ENCODE results near the gene ARL5A.

The ARL5A gene

DNA sequence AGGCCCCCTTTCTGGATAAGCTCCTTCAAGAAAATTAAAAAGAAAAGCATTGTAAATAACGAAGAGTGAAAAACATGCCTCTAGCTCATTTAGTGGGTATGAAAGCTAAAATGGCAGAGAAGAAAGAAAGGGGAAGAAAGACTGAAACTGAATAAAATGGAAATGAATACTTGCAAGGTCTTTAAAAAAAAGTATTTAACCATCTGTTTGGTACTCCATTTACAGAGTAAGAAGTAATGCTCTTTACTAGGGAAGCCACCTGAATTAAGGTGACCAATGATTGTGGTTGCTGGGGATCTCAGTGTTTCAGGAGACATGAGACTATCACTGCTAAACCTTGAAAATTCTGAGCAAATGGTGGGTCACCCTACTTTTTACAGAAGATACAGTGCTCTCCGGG lies 17.7 kb upstream of the ARL5A start:
- no peaks in the 10 kb centered on the region for H3K36me3 Mint-ChIP-seq (ENCODE audit: low read depth)
- H3K27me3 Mint-ChIP-seq, result peaks cover 4% of the 10 kb centered on the region

DNA sequence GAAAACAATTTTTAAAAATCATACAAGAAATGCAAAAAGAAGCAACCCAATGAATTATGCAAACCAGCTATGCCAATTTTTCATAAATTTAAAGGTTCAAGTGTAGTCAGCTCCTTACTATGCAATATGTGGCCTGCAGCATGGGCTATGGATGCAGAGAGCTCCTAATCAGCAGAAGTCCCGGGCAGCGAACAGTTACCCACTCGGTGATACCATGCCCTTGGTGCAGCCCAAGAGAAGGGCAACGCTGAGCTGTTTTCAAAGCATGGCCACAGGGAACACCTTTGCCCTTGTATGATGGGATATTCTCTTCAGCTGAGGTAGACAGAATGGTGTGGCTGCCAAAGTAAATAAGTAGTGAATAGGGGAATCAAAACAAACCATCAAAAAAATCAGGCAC lies 17.3 kb upstream of the ARL5A start:
- Mint-ChIP-seq H3K9me3 (no peaks in the 10 kb centered on the region), H3K4me1 (ENCODE audit: low read depth) (no peaks in the 10 kb centered on the region), H3K27me3 (peaks cover 4% of the 10 kb centered on the region), H3K27ac (no peak overlapping the region), H3K4me3 (no peak overlapping the region), H3K36me3 (ENCODE audit: low read depth) (no peaks in the 10 kb centered on the region)
- DNase-seq, result no peak

More for the DNA sequence above, 17.7 kb upstream of the ARL5A start:
- no peaks in the 10 kb centered on the region for H3K9me3 Mint-ChIP-seq
- no peaks in the 10 kb centered on the region for H3K4me1 Mint-ChIP-seq (ENCODE audit: low read depth)
- DNase-seq, result no peak
- no peak overlapping the region for H3K27ac Mint-ChIP-seq
- H3K4me3 Mint-ChIP-seq, result no peak overlapping the region

DNA sequence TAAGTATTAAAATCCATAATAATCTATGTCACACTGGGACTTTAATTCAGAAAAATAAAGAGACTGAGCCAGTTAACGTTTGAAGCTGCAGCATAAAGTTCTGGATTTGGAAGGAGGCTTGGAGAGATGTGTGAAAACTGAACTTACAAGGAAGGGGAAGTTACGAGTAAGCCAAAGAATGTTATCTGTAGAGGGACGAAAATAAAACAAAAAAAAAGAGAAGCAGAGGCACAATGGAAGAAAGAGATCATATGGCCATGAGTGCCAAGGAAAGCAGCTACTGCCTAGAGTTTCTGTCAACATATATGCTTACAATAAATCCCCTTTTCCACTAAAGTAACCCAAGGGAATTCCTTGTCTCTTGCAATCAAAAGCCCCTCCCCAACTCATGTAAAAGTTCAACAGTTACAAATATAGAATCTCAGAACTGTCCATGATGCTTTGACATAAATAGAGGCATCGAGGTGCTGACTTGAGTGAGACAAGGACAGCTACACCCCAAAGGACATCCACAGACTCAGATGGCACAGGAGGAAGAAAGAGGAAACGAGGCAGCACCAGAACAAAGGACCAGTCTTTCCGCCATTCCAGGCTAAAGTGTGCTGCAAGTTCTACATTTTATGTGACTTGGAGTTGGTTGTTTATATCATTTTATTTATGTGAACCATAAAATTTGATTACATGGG lies 16.1 kb upstream of the ARL5A start:
- peaks cover 4% of the 10 kb centered on the region for H3K27me3 Mint-ChIP-seq
- H3K4me3 Mint-ChIP-seq, result no peak overlapping the region
- no peaks in the 10 kb centered on the region for H3K36me3 Mint-ChIP-seq (ENCODE audit: low read depth)
- H3K9me3 Mint-ChIP-seq, result no peaks in the 10 kb centered on the region
- no peak for DNase-seq
- no peak overlapping the region for H3K27ac Mint-ChIP-seq
- peaks cover 2% of the 10 kb centered on the region for H3K4me1 Mint-ChIP-seq (ENCODE audit: low read depth)

DNA sequence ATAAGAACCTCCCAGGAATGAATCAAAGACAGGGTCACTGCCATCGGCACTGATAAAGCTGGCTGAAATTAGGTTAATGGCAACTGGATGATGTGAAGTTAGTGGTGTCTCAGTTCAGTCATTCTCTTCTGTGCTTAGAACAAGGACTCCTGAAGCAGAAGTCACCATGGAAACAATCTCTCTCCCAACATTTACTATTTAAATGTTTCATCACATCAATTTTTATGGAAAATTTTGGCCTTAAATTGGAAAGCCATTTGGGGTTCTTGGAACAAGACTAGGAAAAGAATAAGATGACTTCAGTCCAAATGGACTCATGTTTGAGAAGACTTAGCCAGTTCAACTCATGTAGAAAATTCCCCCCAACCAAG lies 15.5 kb upstream of the ARL5A start:
- peaks cover 2% of the 10 kb centered on the region for H3K4me1 Mint-ChIP-seq (ENCODE audit: low read depth)
- DNase-seq, result no peak
- H3K4me3 Mint-ChIP-seq, result no peak overlapping the region
- H3K36me3 Mint-ChIP-seq (ENCODE audit: low read depth), result no peaks in the 10 kb centered on the region
- H3K27ac Mint-ChIP-seq, result no peak overlapping the region
- H3K27me3 Mint-ChIP-seq, result peaks cover 6% of the 10 kb centered on the region
- no peaks in the 10 kb centered on the region for H3K9me3 Mint-ChIP-seq

DNA sequence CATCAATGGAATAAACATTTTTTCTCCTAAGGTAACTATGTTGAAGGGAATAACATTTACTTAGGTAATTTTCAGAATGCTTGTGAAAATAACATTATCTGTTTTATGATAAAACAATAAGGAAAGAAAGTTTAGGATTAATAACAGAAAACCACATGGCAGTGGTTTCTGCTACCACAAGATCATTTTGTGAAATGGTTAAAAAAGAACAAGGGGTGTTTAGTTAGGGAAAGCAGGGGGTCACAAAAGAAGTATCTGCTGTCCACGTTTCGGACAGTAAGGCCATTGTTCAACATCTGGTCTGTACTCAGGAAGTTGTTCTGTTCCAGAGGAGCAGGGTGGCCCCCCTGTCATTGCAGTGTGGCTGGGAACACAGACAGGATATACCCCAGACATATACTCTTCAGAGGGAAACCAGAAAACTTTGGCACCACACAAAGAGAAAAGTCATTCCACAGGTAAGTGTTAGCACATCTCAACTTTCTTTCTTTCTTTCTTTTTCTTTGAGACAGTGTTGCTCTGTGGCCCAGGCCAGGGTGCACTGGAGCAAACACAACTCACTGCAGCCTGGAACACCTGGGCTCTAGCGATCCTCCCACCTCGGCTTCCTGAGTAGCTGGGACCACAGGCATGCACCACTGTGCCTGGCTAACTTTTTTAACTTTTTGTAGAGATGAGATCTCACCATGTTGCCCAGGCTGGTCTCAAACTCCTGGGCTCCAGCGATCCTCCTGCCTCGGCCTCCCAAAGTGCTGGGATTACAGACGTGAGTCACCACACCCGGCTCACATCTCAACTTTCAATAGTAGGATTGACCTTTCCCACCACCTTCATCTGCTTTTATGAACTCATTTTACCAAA lies 14.8 kb upstream of the ARL5A start:
- Mint-ChIP-seq H3K4me1 (ENCODE audit: low read depth) (peaks cover 2% of the 10 kb centered on the region), H3K36me3 (ENCODE audit: low read depth) (no peaks in the 10 kb centered on the region), H3K9me3 (no peaks in the 10 kb centered on the region), H3K27ac (no peak overlapping the region), H3K27me3 (peaks cover 6% of the 10 kb centered on the region), H3K4me3 (no peak overlapping the region)
- DNase-seq, result no peak

DNA sequence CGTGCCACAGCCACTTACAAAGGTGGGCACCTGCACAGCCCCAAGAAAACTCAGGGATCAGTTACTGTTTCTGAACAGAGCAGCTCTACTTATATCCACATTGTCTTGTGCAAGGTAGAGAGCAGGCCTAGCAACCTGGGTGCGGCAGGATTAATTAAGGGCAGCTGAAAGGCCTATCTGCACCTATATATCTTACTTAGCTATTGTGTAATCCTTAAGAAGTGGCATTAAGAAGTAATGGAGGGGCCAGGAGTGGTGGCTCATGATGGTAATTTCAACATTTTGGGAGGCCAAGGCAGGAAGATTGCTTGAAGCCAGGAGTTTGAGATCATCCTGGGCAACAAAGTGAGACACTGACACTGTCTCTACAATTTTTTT lies 12.8 kb upstream of the ARL5A start:
- H3K9me3 Mint-ChIP-seq, result no peaks in the 10 kb centered on the region
- H3K27me3 Mint-ChIP-seq, result peaks cover 3% of the 10 kb centered on the region
- H3K27ac Mint-ChIP-seq, result no peak overlapping the region
- peaks cover 2% of the 10 kb centered on the region for H3K4me1 Mint-ChIP-seq (ENCODE audit: low read depth)
- DNase-seq, result no peak
- H3K4me3 Mint-ChIP-seq, result no peak overlapping the region
- no peaks in the 10 kb centered on the region for H3K36me3 Mint-ChIP-seq (ENCODE audit: low read depth)

DNA sequence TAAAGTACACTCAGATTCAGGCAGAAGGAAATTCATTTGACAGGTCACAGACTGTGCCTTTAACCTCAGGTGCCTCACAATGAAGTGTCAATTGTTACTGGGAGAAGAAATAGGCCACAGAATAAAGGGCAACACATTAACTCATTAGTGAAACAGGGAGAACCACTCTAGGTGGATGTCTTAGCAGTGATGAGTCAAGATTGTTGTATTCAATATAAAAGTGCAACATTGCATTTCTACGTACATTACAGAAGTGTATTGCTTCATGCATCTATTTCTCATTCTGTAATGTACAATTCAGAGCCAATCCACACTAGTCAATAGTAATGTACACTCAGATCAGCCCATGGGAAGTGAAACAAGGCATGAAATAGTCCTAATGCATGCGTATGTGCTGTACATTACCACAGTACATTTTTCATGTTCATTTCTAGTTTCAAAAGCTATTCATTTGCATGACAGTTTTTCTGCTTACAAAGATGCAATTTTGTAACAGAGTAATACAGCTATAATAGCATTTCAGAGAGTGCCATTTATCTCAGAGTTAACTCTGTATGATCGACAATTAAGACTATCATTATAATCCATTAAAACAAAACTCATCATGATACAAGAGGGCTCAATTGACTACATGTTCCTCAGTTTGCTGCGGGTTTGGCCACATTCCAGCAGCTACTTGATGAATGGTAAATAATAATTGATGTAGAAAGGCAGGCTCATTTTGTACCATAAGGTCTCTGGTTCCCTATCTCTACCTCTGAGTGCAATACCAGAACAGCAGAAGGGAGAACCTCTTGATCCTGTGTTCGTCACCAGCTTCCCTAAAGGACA lies 12.2 kb upstream of the ARL5A start:
- H3K4me1 Mint-ChIP-seq (ENCODE audit: low read depth), result peaks cover 4% of the 10 kb centered on the region
- peaks cover 3% of the 10 kb centered on the region for H3K27me3 Mint-ChIP-seq
- no peaks in the 10 kb centered on the region for H3K36me3 Mint-ChIP-seq (ENCODE audit: low read depth)
- H3K4me3 Mint-ChIP-seq, result no peak overlapping the region
- H3K27ac Mint-ChIP-seq, result no peak overlapping the region
- DNase-seq, result no peak
- no peaks in the 10 kb centered on the region for H3K9me3 Mint-ChIP-seq

DNA sequence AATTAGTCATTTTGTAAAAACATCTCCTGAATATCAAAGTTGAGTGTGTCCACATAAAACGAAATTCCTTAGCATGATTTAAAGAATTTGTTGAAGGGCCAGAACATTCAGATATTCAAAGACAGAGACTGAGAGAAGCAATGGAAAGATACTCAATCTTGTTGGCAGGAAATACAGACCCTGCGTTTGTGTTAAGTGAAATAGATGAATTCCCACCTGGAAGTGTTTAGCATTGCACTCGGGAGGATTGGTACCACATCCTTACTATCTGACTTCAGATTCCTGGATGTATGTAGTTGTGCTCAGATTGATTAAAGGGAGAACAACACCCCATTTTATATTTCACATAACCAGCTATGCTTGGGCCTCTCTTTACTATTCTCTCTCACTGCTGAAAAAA lies 9.7 kb upstream of the ARL5A start:
- no peak for DNase-seq
- no peaks in the 10 kb centered on the region for H3K9me3 Mint-ChIP-seq
- H3K27me3 Mint-ChIP-seq, result peaks cover 3% of the 10 kb centered on the region
- no peak overlapping the region for H3K4me3 Mint-ChIP-seq
- H3K4me1 Mint-ChIP-seq (ENCODE audit: low read depth), result peaks cover 4% of the 10 kb centered on the region
- H3K36me3 Mint-ChIP-seq (ENCODE audit: low read depth), result no peaks in the 10 kb centered on the region
- H3K27ac Mint-ChIP-seq, result no peak overlapping the region

DNA sequence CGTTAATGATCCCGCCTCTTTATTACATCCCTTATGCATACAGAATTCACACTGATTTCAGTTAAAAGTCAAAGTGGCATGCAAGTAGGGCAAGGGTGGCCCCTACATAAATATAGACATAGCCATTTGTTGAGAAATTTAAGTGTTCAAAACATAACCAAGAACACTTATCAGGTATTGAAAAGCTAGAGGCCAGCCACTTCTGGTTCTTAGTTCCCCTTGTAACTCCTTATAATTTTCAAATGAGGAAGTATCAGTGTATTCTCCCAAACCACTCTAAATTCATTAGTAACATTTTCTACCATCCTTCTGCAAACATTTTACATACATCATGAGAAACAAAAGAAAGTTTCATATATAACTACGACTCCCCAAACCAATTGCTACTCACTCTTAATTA lies 5.8 kb upstream of the ARL5A start:
- H3K4me1 Mint-ChIP-seq (ENCODE audit: low read depth), result peaks cover 2% of the 10 kb centered on the region
- H3K27me3 Mint-ChIP-seq, result no peaks in the 10 kb centered on the region
- no peaks in the 10 kb centered on the region for H3K9me3 Mint-ChIP-seq
- H3K4me3 Mint-ChIP-seq, result no peak overlapping the region
- no peak for DNase-seq
- no peaks in the 10 kb centered on the region for H3K36me3 Mint-ChIP-seq (ENCODE audit: low read depth)
- no peak overlapping the region for H3K27ac Mint-ChIP-seq

DNA sequence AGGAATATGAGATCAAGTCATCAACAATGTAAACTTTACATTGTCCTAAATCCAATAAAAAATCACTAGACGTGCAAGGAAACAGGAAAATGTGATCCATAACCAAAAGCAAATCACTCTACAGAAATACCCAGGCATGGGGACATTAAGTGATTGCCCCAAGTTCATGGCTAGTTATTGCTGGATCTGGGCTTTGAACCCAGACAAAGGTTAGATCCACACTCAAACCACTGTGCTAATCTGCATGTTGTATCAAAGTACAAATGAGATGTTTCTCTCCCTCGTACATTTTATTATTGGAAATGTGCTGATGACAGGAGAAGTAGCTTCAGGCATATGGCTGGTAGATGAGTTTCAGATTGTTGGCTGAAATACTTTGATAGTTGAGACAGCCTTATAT lies 2.7 kb upstream of the ARL5A start:
- Mint-ChIP-seq H3K4me3 (no peak overlapping the region), H3K4me1 (ENCODE audit: low read depth) (peaks cover 20% of the 10 kb centered on the region), H3K27me3 (no peaks in the 10 kb centered on the region), H3K36me3 (ENCODE audit: low read depth) (peaks cover 17% of the 10 kb centered on the region), H3K9me3 (no peaks in the 10 kb centered on the region), H3K27ac (no peak overlapping the region)
- no peak for DNase-seq

DNA sequence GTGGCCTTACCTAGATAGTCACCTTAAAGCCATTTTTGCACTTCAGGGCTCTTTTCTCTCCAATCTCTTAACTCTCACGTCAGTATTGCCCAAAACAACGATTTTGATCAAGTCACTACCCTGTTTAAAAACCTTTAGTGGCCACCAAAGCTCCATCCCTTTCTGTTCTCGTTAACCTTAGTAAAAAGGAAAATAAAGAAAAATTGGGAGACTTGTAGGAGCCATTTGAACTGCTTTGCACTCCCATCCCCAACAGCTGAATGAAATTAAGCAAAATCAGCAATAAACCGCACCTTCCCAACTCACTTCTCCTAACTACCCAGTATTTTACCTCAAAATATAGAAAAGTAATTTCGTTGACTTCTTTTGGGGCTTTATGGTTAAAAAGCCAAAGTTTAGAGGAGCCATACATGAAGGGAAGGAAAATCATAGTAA lies 686 bp upstream of the ARL5A start:
- Mint-ChIP-seq H3K27ac (peak overlapping the region; percentile 90), H3K4me1 (ENCODE audit: low read depth) (peaks cover 37% of the 10 kb centered on the region), H3K4me3 (peak overlapping the region; percentile 97), H3K27me3 (no peaks in the 10 kb centered on the region), H3K9me3 (no peaks in the 10 kb centered on the region), H3K36me3 (ENCODE audit: low read depth) (peaks cover 28% of the 10 kb centered on the region)
- DNase-seq, result no peak

DNA sequence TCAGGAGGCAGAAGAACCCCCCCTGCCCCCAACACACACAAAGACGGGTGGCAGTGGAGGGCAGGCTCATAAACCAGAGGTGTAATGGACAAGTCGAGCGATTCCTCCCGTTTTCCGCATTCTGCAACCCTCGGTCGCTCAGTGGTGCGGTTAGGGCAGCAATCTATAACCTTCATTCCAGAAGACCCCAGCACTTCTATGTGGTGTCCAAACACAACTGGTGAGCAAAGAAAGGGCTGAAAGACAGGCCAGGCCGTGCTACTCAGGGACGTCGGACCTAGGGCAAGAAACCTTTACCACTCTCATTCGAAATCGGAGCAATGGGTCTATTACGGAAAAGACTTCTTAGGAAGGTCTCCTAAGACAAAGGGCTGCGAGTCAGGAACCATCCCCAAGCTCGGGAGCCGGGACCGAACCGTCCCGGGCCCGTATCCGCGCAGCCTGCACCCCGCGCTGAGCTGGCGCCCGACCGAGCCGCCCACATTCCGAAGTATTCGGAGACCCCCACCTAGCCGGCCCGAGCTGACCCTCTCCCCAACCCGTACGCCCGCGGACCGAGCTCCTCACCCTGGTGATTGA lies 568 bp downstream of the ARL5A start:
- H3K4me3 Mint-ChIP-seq, result peak overlapping the region; percentile 97
- H3K27ac Mint-ChIP-seq, result peak overlapping the region; percentile 94
- DNase-seq, result no peak
- no peaks in the 10 kb centered on the region for H3K27me3 Mint-ChIP-seq
- no peaks in the 10 kb centered on the region for H3K9me3 Mint-ChIP-seq
- peaks cover 36% of the 10 kb centered on the region for H3K36me3 Mint-ChIP-seq (ENCODE audit: low read depth)
- peaks cover 49% of the 10 kb centered on the region for H3K4me1 Mint-ChIP-seq (ENCODE audit: low read depth)

DNA sequence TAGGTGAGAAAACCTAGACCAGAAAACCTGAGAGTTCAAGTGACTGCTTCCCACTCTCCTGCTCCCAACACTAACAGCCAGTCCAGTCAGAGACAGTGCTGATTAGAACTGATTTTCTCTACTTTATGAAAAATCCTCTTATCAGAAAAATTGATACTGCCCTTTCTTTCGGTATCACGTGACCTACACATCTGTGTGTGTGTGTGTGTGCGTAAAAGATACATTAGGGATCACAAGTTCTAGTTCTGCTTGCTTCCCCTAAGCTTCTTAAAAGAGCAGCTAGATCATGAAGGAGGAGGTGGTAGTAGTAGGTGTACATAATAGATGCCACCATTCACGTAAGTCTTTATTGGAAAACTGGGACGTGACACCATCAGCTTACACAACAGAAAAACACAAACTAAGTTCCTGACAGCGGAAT lies 1.5 kb downstream of the ARL5A start:
- Mint-ChIP-seq H3K4me1 (ENCODE audit: low read depth) (peaks cover 56% of the 10 kb centered on the region), H3K27me3 (no peaks in the 10 kb centered on the region), H3K9me3 (no peaks in the 10 kb centered on the region), H3K4me3 (peak overlapping the region; percentile 97), H3K27ac (peak overlapping the region; percentile 94), H3K36me3 (ENCODE audit: low read depth) (peaks cover 40% of the 10 kb centered on the region)
- no peak for DNase-seq

DNA sequence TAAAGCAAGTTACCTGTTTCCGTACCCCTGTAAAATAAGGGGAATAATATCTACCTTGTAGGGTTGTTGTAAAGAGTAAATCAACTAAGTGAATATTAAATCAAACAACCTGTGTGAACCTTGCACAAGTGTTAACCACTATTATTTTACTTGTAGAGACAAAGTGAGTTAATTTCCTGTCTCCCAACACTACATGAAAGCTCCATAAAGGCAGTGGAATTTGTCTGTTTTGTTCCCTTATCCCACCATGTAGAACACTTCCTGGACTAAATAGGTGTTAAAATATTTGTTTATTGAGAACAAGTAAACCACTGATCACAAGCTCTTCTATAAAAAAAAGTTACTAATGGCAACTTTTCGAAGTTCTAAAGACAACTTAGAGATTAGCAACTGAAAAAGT lies 3.3 kb downstream of the ARL5A start:
- H3K4me3 Mint-ChIP-seq, result no peak overlapping the region
- H3K4me1 Mint-ChIP-seq (ENCODE audit: low read depth), result peaks cover 73% of the 10 kb centered on the region
- no peaks in the 10 kb centered on the region for H3K27me3 Mint-ChIP-seq
- H3K27ac Mint-ChIP-seq, result no peak overlapping the region
- no peak for DNase-seq
- H3K36me3 Mint-ChIP-seq (ENCODE audit: low read depth), result peaks cover 49% of the 10 kb centered on the region
- H3K9me3 Mint-ChIP-seq, result peaks cover 2% of the 10 kb centered on the region
